Tibial artery (tissue), 4 donors: ENCODE data around the gene BIRC3.
"Not testable (repeated sequence)": the region's sequence is repeated elsewhere in the genome, so short reads cannot be mapped to it uniquely, and the experiment has no call there.

Experiments
- DNase-seq, 2 donors: peaks; one replicate each; pipeline ENCODE4 v3.0.0-alpha.2; 2019
- H3K27ac ChIP-seq, 2 donors: fragments of 200-600 bp; sonication (generic) in 1 of 2; 1 replicate in 1 of 2; 2 replicates in 1 of 2; pipeline ENCODE4 v1.5.1; 2018 to 2019; ENCODE audit warnings: mild to moderate bottlenecking in 1 of 2
- H3K27me3 ChIP-seq, 2 donors: fragments of 200-600 bp; sonication (generic) in 1 of 2; one replicate each; pipeline versions ENCODE4 v1.5.1 to v1.6.0; 2016 to 2019
- H3K36me3 ChIP-seq, 3 donors: fragments of 200-600 bp; sonication (generic) in 2 of 3; one replicate each; pipeline ENCODE4 v1.5.1; 2016 to 2019; ENCODE audit warnings: mild to moderate bottlenecking in 2 of 3
- H3K4me1 ChIP-seq, 4 donors: fragments of 200-600 bp; sonication (generic) in 2 of 4; 1 replicate in 3 of 4; 2 replicates in 1 of 4; pipeline ENCODE4 v1.5.1; 2016 to 2019
- H3K4me3 ChIP-seq, 2 donors: fragments of 200-600 bp; sonication (generic) in 1 of 2; 1 replicate in 1 of 2; 2 replicates in 1 of 2; pipeline ENCODE4 v1.5.1; 2018 to 2019; ENCODE audit warnings: mild to moderate bottlenecking in 2 of 2
- H3K9me3 ChIP-seq, 3 donors: fragments of 200-600 bp; sonication (generic) in 1 of 3; one replicate each; pipeline ENCODE4 v1.5.1; 2016 to 2019
- CTCF ChIP-seq, 2 experiments: fragments of 200-600 bp in 1 of 2; fragments of 450-650 bp in 1 of 2; IDR thresholded peaks; one replicate each; pipeline ENCODE4 v1.5.1; 2017 to 2019; ENCODE audit warnings: antibody characterized with exemption in 2 of 2, mild to moderate bottlenecking in 1 of 2, moderate library complexity in 1 of 2
- intact Hi-C: fragments of 100-400 bp; cut with DNase I; formaldehyde crosslinking; loops from one replicate; pipeline ENCODE4 v1.15.0; 2023; ENCODE audit warnings: low total_unique reads

Gene BIRC3

DNA sequence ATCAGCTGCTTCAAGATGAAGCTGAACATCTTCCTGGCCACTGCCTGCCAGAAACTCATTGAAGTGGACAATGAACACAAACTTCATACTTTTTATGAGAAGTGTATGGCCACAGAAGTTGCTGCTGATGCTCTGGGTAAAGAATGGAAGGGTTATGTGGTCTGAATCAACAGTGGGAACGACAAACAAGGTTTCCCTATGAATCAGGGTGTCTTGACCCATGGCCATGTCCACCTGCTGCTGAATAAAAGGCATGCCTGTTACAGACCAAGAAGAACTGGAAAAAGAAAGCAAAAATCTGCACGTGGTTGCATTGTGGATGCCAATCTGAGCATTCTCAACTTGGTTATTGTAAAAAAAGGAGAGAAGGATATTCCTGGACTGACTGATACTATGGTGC lies 22.2 kb upstream of the BIRC3 start:
- no peak for DNase-seq
- intact Hi-C loops: no loop called here

GRCh38 chr11:102296757-102297156 lies 20.5 kb upstream of the BIRC3 start:
- DNase-seq, H3K4me1 ChIP-seq, H3K27me3 ChIP-seq, H3K27ac ChIP-seq, H3K9me3 ChIP-seq, H3K36me3 ChIP-seq, intact Hi-C loops, H3K4me3 ChIP-seq: not testable (repeated sequence)

More for the DNA sequence above, 22.2 kb upstream of the BIRC3 start:
- Histone ChIP-seq H3K36me3 (no peaks in the 10 kb centered on the region), H3K27me3 (no peaks in the 10 kb centered on the region), H3K4me3 (no peak overlapping the region), H3K9me3 (no peaks in the 10 kb centered on the region), H3K4me1 (peaks cover 0 to 13% (median 0%) of the 10 kb centered on the region in 4 donors), H3K27ac (no peak overlapping the region)
- no peak for TF ChIP-seq CTCF (IDR thresholded peaks at IDR 0.05)

- DNase-seq, H3K27me3 ChIP-seq, H3K27ac ChIP-seq, H3K4me1 ChIP-seq, H3K36me3 ChIP-seq, intact Hi-C loops, H3K4me3 ChIP-seq: not testable (repeated sequence)
- H3K9me3 ChIP-seq: peaks cover 0 to 16% (median 5%) of the 10 kb centered on the region in 3 donors
These were observed 16.4 kb upstream of the BIRC3 start for GRCh38 chr11:102300837-102301236.

DNA sequence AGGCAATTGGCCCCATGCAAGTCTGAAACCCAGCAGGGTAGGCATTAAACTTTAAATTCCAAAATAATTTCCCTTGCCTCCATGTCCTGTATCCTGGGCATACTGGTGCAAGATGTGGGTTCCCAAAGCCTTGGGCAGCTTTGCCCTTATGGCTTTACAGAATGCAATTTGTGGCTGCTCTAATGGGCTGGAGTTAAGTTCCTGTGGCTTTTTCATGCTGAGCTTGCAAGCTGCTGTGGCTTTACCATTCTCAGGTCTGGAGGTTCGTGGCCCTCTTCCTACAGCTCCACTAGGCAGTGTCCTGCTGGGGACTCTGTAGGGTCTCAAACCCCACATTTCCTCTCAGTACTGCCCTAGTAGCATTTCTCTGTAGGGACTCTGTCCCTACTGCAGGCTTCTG lies 15.0 kb upstream of the BIRC3 start:
- Histone ChIP-seq H3K27ac (no peak overlapping the region), H3K27me3 (no peaks in the 10 kb centered on the region), H3K36me3 (no peaks in the 10 kb centered on the region), H3K4me1 (no peaks in the 10 kb centered on the region), H3K4me3 (no peak overlapping the region), H3K9me3 (peaks cover 0 to 16% (median 5%) of the 10 kb centered on the region in 3 donors)
- TF ChIP-seq CTCF (IDR thresholded peaks at IDR 0.05): no peak
- intact Hi-C loops: no loop called here
- DNase-seq: no peak

- H3K27ac ChIP-seq: no peak overlapping the region
- TF ChIP-seq CTCF (IDR thresholded peaks at IDR 0.05): no peak
These were observed 12.6 kb upstream of the BIRC3 start for GRCh38 chr11:102304686-102305085.

DNA sequence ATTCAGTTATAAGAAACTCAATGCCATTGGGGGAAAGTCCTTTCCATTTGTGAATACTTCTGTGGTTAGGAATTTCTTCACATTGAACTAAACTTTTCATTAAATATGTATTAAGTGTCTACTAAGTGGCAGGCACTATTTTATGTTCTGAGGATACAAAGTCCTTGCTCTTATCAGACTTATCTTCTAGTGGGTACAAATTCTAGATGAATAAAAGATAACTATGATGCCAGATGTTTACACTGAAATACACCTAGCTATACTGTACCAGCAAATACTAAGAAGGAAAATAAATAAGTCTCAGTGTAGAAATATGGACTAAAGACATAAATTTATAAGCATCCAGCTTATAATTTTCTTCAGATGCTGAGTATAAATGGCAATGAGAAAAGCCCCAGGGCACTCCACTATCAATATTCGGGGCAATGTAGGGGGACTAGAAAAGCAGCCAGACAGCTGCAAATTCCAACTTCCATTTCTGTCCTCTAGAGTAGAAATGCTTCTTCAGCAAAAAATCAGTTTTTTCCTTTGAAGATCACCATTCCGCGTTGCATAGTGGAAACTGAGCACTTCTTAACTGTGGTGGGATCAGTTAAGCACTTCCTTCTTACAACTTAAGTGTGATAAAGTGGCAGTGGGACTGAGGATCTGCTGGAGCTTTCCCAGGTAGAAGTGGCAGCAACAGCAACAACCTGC lies 11.8 kb upstream of the BIRC3 start:
- no peak for DNase-seq
- intact Hi-C loops: no loop called here
- no peaks in the 10 kb centered on the region for H3K36me3 ChIP-seq
- H3K4me1 ChIP-seq: no peaks in the 10 kb centered on the region
- no peaks in the 10 kb centered on the region for H3K27me3 ChIP-seq
- TF ChIP-seq CTCF (IDR thresholded peaks at IDR 0.05): no peak
- H3K9me3 ChIP-seq: peaks cover 0 to 16% (median 5%) of the 10 kb centered on the region in 3 donors
- H3K4me3 ChIP-seq: no peak overlapping the region
- no peak overlapping the region for H3K27ac ChIP-seq

More at GRCh38 chr11:102304686-102305085, 12.6 kb upstream of the BIRC3 start:
- H3K4me1 ChIP-seq: no peaks in the 10 kb centered on the region
- H3K9me3 ChIP-seq: peaks cover 0 to 16% (median 5%) of the 10 kb centered on the region in 3 donors
- no peak overlapping the region for H3K4me3 ChIP-seq
- intact Hi-C loops: no loop called here
- H3K36me3 ChIP-seq: no peaks in the 10 kb centered on the region
- DNase-seq: no peak
- H3K27me3 ChIP-seq: no peaks in the 10 kb centered on the region
